Measurements from ENCODE around the gene CARMIL3. TPM values are rescaled to one million over a fixed set of nuclear protein-coding genes. Genes with fewer than 3 reads are reported as not detected.
A peak's percentile ranks its signal among the peaks of the same experiment; 100 is the strongest.

The CARMIL3 gene
- total RNA-seq, 1 donor from 2014 or later = 108 TPM

- Mint-ChIP-seq H3K9me3 (ENCODE audit: unreplicated experiment) (peaks cover 16% of the 10 kb centered on the region), H3K36me3 (ENCODE audit: unreplicated experiment) (peaks cover 8% of the 10 kb centered on the region), H3K27me3 (ENCODE audit: unreplicated experiment) (peaks cover 15% of the 10 kb centered on the region), H3K27ac (ENCODE audit: unreplicated experiment) (peak overlapping the region; percentile 70), H3K4me1 (ENCODE audit: low read depth, unreplicated experiment) (peaks cover 34% of the 10 kb centered on the region), H3K4me3 (ENCODE audit: unreplicated experiment) (no peak overlapping the region)
- DNase-seq = no peak
- TF ChIP-seq CTCF (IDR thresholded peaks at IDR 0.05; ENCODE audit: partially characterized antibody, unreplicated experiment) = no peak
These were observed 38.1 kb downstream of the CARMIL3 start for GRCh38 chr14:24089890-24090289.

DNA sequence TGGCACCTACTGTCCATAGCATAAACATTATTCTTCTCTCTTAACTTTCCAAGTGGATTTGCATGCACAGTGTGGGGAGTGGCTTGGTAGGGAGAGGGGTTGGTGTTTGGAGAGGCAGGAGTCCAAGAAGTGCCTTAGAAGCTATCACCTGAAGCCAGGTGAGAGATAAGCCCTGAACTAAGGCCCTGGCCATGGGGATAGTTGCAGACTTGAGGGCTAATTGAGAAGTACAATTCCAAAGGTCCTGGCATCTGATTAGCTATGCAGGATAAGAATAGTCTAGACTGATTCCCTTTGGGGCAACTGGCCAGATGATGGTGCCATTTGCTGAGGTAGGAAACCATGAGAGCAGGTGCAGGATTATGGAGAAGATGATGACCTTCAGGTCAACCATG, 40.3 kb downstream of the CARMIL3 start:
- H3K4me1 Mint-ChIP-seq (ENCODE audit: low read depth, unreplicated experiment) = peaks cover 30% of the 10 kb centered on the region
- peak overlapping the region; percentile 28 for H3K27ac Mint-ChIP-seq (ENCODE audit: unreplicated experiment)
- peak overlapping the region; percentile 52 for H3K4me3 Mint-ChIP-seq (ENCODE audit: unreplicated experiment)
- peaks cover 16% of the 10 kb centered on the region for H3K27me3 Mint-ChIP-seq (ENCODE audit: unreplicated experiment)
- no peak for TF ChIP-seq CTCF (IDR thresholded peaks at IDR 0.05; ENCODE audit: partially characterized antibody, unreplicated experiment)
- peaks cover 5% of the 10 kb centered on the region for H3K36me3 Mint-ChIP-seq (ENCODE audit: unreplicated experiment)
- H3K9me3 Mint-ChIP-seq (ENCODE audit: unreplicated experiment) = peaks cover 14% of the 10 kb centered on the region
- no peak for DNase-seq

- H3K36me3 Mint-ChIP-seq (ENCODE audit: unreplicated experiment) = no peaks in the 10 kb centered on the region
- H3K4me1 Mint-ChIP-seq (ENCODE audit: low read depth, unreplicated experiment) = peaks cover 29% of the 10 kb centered on the region
- H3K9me3 Mint-ChIP-seq (ENCODE audit: unreplicated experiment) = peaks cover 12% of the 10 kb centered on the region
- H3K27me3 Mint-ChIP-seq (ENCODE audit: unreplicated experiment) = peaks cover 14% of the 10 kb centered on the region
- H3K4me3 Mint-ChIP-seq (ENCODE audit: unreplicated experiment) = peak overlapping the region; percentile 82
- H3K27ac Mint-ChIP-seq (ENCODE audit: unreplicated experiment) = peak overlapping the region; percentile 94
- DNase-seq = no peak
- no peak for TF ChIP-seq CTCF (IDR thresholded peaks at IDR 0.05; ENCODE audit: partially characterized antibody, unreplicated experiment)
These were observed 40.8 kb downstream of the CARMIL3 start for GRCh38 chr14:24092505-24093206.

DNA sequence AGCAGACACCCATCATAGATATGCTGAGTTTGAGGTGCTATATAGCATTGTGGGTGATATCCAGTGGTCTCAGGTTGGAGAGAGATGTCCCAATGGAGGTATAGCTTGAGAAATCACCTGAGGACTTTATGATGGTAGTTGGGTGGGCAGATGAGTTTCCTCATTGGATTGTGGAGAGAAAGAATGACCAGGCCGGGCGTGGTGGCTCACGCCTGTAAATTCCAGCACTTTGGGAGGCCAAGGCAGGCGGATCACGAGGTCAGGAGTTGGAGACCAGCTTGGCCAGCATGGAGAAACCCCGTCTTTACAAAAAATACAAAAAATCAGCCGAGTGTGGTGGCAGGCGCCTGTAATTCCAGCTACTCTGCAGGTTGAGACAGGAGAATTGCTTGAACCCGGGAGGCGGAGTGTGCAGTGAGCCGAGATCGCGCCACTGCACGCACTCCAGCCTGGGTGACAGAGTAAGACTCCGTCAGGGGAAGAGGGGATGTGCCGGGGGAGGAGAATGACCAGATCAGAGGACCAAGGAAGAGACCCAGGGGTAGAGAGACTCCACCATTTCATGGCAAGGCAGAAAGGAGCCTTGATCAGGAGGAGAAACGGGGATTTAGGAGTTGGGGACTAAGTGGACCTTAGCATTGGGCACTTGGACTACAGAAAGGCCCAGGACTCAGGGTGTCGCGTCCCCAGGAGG, 41.5 kb downstream of the CARMIL3 start:
- no peak for DNase-seq
- Mint-ChIP-seq H3K36me3 (ENCODE audit: unreplicated experiment) (no peaks in the 10 kb centered on the region), H3K9me3 (ENCODE audit: unreplicated experiment) (peaks cover 12% of the 10 kb centered on the region), H3K27ac (ENCODE audit: unreplicated experiment) (peak overlapping the region; percentile 94), H3K27me3 (ENCODE audit: unreplicated experiment) (peaks cover 14% of the 10 kb centered on the region), H3K4me3 (ENCODE audit: unreplicated experiment) (peak overlapping the region; percentile 82), H3K4me1 (ENCODE audit: low read depth, unreplicated experiment) (peaks cover 29% of the 10 kb centered on the region)
- no peak for TF ChIP-seq CTCF (IDR thresholded peaks at IDR 0.05; ENCODE audit: partially characterized antibody, unreplicated experiment)

All from glutamatergic neuron (in vitro differentiated cells).